Neural cell (in vitro differentiated cells): ENCODE measurements around the gene FAM3D. TPM values are rescaled to one million over a fixed set of nuclear protein-coding genes. Genes with fewer than 3 reads are reported as not detected.

ENCODE experiments used
- H2AFZ ChIP-seq: fragments of 200-600, 300-800 bp; sonication (generic), shearing (Covaris generic); 2 replicates; pipeline ENCODE4 v1.6.0; 2014; ENCODE audit warnings: low read depth, mild to moderate bottlenecking, antibody characterized with exemption, low read length, moderate library complexity
- H3F3A ChIP-seq: fragments of 200-600 bp; shearing (Covaris generic); 2 replicates; pipeline ENCODE4 v1.6.1; 2016; ENCODE audit warnings: mild to moderate bottlenecking, moderate library complexity, mixed read lengths, antibody characterized with exemption, low read length; ENCODE audit not compliant: insufficient read depth, poor library complexity, severe bottlenecking
- H3K27ac ChIP-seq: fragments of 200-600, 300-800 bp; sonication (generic), shearing (Covaris generic); 2 replicates; pipeline ENCODE4 v1.5.1; 2014; ENCODE audit warnings: mild to moderate bottlenecking, low read length, moderate library complexity
- H3K27me3 ChIP-seq: fragments of 300-800, 200-600 bp; sonication (generic), shearing (Covaris generic); 2 replicates; pipeline ENCODE4 v1.6.0; 2014; ENCODE audit warnings: mild to moderate bottlenecking, low read depth, low read length, moderate library complexity; ENCODE audit not compliant: insufficient read depth
- H3K36me3 ChIP-seq: fragments of 300-800, 200-600 bp; sonication (generic), shearing (Covaris generic); 2 replicates; pipeline ENCODE4 v1.5.1; 2014; ENCODE audit warnings: mild to moderate bottlenecking, antibody characterized with exemption, low read length, moderate library complexity; ENCODE audit not compliant: insufficient read depth
- H3K4me2 ChIP-seq: fragments of 300-800, 200-600 bp; sonication (generic), shearing (Covaris generic); 2 replicates; pipeline ENCODE4 v1.6.0; 2014; ENCODE audit warnings: mild to moderate bottlenecking, low read length
- H3K4me3 ChIP-seq: fragments of 300-800, 200-600 bp; sonication (generic), shearing (Covaris generic); 2 replicates; pipeline ENCODE4 v1.5.1; 2014; ENCODE audit warnings: mild to moderate bottlenecking, low read length, moderate library complexity
- H3K79me2 ChIP-seq: fragments of 200-600 bp; shearing (Covaris generic); replicated peaks from 2 replicates; pipeline ENCODE4 v1.6.0; 2014; ENCODE audit warnings: mild to moderate bottlenecking, low read length, moderate library complexity; ENCODE audit not compliant: insufficient read depth
- H3K9ac ChIP-seq: fragments of 300-800, 200-600 bp; sonication (generic), shearing (Covaris generic); 2 replicates; pipeline ENCODE4 v1.6.1; 2016; ENCODE audit warnings: mild to moderate bottlenecking, low read length, mixed read lengths
- H3K9me2 ChIP-seq: fragments of 200-600 bp; shearing (Covaris generic); 2 replicates; pipeline ENCODE4 v1.6.1; 2016; ENCODE audit warnings: mild to moderate bottlenecking, low read length, mixed read lengths; ENCODE audit not compliant: insufficient read depth
- H3K9me3 ChIP-seq: fragments of 200-600, 300-800 bp; sonication (generic), shearing (Covaris generic); 2 replicates; pipeline ENCODE4 v1.6.1; 2016; ENCODE audit warnings: mild to moderate bottlenecking, mixed run types, low read length, moderate library complexity, mixed read lengths
- H4K20me1 ChIP-seq: fragments of 200-600 bp; shearing (Covaris generic); 2 replicates; pipeline ENCODE4 v1.6.1; 2016; ENCODE audit warnings: mild to moderate bottlenecking, mixed run types; ENCODE audit not compliant: insufficient read depth
- EP300 ChIP-seq: fragments of 450-650 bp; conservative IDR thresholded peaks from 2 replicates; pipeline ENCODE4 v1.6.1; 2014; ENCODE audit warnings: antibody characterized with exemption, mild to moderate bottlenecking, moderate library complexity; ENCODE audit not compliant: poor library complexity, severe bottlenecking
- EZH2 ChIP-seq: fragments of 200-600, 300-800 bp; shearing (Covaris generic), sonication (generic); IDR thresholded peaks from 2 replicates; pipeline ENCODE4 v1.6.1; 2014; ENCODE audit warnings: antibody characterized with exemption, low read length, borderline replicate concordance, mild to moderate bottlenecking; ENCODE audit not compliant: insufficient read depth, poor library complexity, severe bottlenecking
- MXI1 ChIP-seq: fragments of 450-650 bp; conservative IDR thresholded peaks from 2 replicates; pipeline ENCODE4 v1.6.1; 2014; ENCODE audit warnings: antibody characterized with exemption, mild to moderate bottlenecking; ENCODE audit not compliant: poor library complexity, severe bottlenecking
- POLR2AphosphoS5 ChIP-seq: IDR thresholded peaks from 2 replicates; pipeline ENCODE4 v1.6.1; 2012
- RAD21 ChIP-seq: fragments of 450-650 bp; conservative IDR thresholded peaks from 2 replicates; pipeline ENCODE4 v1.6.1; 2014; ENCODE audit warnings: antibody characterized with exemption, mild to moderate bottlenecking, moderate library complexity
- REST ChIP-seq: IDR thresholded peaks from 2 replicates; pipeline ENCODE4 v1.6.1; 2012; ENCODE audit warnings: borderline replicate concordance
- SMC3 ChIP-seq: fragments of 450-650 bp; conservative IDR thresholded peaks from 2 replicates; pipeline ENCODE4 v1.6.1; 2014; ENCODE audit warnings: antibody characterized with exemption, mild to moderate bottlenecking, moderate library complexity; ENCODE audit not compliant: poor library complexity
- TAF1 ChIP-seq: IDR thresholded peaks from 2 replicates; pipeline ENCODE4 v1.6.1; 2012; ENCODE audit warnings: low read depth
- polyA plus RNA-seq: library from polyadenylated mRNA; depleted of rRNA; stranded (reverse); fragments of >200 nt; gene quantifications from 2 replicates; pipeline ENCODE4 v1.2.3, GENCODE V29; 2014
- TF ChIP-seq, protein P1 (sequence below): fragments of 450-650 bp; IDR thresholded peaks from 2 replicates; pipeline ENCODE4 v1.5.1; 2014; ENCODE audit warnings: antibody characterized with exemption, mild to moderate bottlenecking, moderate library complexity; ENCODE audit not compliant: poor library complexity, severe bottlenecking

The FAM3D gene
- polyA plus RNA-seq, 1 donor from 2014 or later = not detected

DNA sequence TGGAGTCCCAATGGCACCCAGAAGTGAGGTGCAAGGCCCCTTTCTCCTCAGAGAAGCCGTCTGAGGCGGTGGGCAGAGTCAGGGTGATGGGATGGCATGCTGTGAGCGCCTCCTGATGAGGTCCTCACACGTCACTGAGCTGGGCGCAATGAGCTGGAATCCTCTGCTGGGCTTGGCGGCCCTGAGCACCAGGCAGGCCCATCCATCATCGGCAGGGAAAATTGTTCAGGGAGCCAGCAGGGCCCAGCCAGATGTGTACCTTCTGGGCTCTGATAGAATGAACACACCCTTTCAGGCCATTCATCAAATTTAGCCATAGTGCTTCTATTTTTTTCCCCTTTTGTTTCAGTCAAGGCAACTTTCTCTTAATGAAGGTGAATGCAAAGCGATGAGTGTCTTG, 43.7 kb downstream of the FAM3D start:
- no peak overlapping the region for H3K9ac ChIP-seq
- no peaks in the 10 kb centered on the region for H3K36me3 ChIP-seq

DNA sequence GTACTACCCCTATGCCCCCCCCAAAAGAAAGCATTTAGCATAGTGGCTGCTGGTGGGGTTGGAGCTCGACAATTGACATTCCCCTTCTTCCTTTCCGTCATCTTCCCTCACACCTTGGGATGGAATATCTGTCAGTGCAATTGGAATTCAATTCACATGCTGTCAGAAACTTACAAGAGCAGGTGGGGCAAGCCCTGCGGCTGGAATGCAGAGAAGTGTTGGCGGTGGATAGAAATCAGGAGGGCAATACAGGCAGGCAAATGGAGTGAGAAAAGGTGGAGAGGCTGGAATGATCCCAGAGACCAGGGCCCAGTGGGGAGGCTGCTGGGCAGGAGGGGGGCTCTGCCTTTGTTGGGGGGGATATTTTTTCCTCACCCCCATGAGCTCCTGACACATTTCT, 44.1 kb downstream of the FAM3D start:
- no peaks in the 10 kb centered on the region for H3F3A ChIP-seq
- no peak overlapping the region for H3K27ac ChIP-seq
- no peak overlapping the region for H3K4me2 ChIP-seq
- H3K9ac ChIP-seq = no peak overlapping the region
- no peaks in the 10 kb centered on the region for H3K27me3 ChIP-seq
- no peak overlapping the region for H3K4me3 ChIP-seq
- no peak overlapping the region for H2AFZ ChIP-seq
- no peaks in the 10 kb centered on the region for H3K36me3 ChIP-seq
- H3K79me2 ChIP-seq = no peaks in the 10 kb centered on the region
- no peaks in the 10 kb centered on the region for H4K20me1 ChIP-seq
- TF ChIP-seq MXI1 (no peak), POLR2AphosphoS5 (no peak), SMC3 (no peak), REST (peak; percentile 46), TAF1 (no peak), EZH2 (no peak), RAD21 (no peak), EP300 (peak; percentile 15)
- TF ChIP-seq, protein P1, sequence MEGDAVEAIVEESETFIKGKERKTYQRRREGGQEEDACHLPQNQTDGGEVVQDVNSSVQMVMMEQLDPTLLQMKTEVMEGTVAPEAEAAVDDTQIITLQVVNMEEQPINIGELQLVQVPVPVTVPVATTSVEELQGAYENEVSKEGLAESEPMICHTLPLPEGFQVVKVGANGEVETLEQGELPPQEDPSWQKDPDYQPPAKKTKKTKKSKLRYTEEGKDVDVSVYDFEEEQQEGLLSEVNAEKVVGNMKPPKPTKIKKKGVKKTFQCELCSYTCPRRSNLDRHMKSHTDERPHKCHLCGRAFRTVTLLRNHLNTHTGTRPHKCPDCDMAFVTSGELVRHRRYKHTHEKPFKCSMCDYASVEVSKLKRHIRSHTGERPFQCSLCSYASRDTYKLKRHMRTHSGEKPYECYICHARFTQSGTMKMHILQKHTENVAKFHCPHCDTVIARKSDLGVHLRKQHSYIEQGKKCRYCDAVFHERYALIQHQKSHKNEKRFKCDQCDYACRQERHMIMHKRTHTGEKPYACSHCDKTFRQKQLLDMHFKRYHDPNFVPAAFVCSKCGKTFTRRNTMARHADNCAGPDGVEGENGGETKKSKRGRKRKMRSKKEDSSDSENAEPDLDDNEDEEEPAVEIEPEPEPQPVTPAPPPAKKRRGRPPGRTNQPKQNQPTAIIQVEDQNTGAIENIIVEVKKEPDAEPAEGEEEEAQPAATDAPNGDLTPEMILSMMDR = no peak
- H3K9me3 ChIP-seq = no peaks in the 10 kb centered on the region
- H3K9me2 ChIP-seq = no peaks in the 10 kb centered on the region

More for the DNA sequence above, 43.7 kb downstream of the FAM3D start:
- Histone ChIP-seq H2AFZ (no peak overlapping the region), H3K27me3 (no peaks in the 10 kb centered on the region), H3K9me3 (no peaks in the 10 kb centered on the region), H3K4me2 (no peak overlapping the region), H4K20me1 (no peaks in the 10 kb centered on the region), H3K79me2 (no peaks in the 10 kb centered on the region), H3K27ac (no peak overlapping the region), H3F3A (no peaks in the 10 kb centered on the region), H3K9me2 (no peaks in the 10 kb centered on the region), H3K4me3 (no peak overlapping the region)
- TF ChIP-seq RAD21 (no peak), TAF1 (no peak)
